ENCODE data around the gene RASSF1.
A peak's percentile ranks its signal among the peaks of the same experiment; 100 is the strongest.

RASSF1 gene

DNA sequence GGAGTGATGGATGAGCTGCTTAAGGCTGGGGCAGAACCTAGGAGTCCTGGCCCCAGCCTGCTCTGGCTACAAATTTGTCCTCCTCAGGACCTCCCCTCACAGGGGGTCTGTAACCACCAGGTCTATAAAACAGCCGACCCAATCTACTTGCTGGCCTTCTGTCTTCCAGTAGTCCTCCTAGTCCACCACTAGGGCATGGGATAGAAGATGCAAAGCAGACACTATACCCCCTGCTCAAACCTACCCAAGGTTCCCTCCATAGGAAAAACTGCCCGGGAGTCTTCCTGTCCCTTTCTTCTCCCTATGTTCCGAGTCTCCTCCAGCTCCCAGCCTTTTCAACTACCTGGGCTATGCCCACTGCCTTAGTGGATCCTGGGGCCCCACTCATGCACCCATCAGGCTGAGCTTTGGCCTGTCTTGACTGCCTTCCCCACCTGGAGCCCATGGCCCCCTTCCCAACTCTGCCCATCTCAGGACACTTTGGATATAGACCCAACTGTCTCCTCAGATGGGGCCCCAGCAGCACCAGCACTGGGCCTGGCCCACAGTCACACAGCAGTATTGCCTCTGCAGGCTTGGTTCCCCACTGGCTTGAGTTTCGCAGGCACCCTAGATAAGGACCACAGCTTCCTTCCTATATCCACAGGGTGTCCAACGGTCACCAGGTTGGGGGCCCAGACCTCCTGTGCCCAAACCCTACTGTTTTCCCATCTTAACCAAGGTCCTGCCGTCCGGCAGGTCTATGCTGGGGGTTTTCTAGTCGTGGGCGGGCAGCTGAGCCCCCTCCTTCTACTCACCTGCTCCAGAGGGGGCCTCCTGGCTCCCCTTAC lies 42.5 kb downstream of the RASSF1 start:
- H3K4me3 ChIP-seq (ENCODE audit: control insufficient read depth, low read depth, low read length) = peak overlapping the region; percentile 68
- DNase-seq (ENCODE audit: low read depth) = no peak
- TF ChIP-seq, protein P1, sequence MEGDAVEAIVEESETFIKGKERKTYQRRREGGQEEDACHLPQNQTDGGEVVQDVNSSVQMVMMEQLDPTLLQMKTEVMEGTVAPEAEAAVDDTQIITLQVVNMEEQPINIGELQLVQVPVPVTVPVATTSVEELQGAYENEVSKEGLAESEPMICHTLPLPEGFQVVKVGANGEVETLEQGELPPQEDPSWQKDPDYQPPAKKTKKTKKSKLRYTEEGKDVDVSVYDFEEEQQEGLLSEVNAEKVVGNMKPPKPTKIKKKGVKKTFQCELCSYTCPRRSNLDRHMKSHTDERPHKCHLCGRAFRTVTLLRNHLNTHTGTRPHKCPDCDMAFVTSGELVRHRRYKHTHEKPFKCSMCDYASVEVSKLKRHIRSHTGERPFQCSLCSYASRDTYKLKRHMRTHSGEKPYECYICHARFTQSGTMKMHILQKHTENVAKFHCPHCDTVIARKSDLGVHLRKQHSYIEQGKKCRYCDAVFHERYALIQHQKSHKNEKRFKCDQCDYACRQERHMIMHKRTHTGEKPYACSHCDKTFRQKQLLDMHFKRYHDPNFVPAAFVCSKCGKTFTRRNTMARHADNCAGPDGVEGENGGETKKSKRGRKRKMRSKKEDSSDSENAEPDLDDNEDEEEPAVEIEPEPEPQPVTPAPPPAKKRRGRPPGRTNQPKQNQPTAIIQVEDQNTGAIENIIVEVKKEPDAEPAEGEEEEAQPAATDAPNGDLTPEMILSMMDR (IDR thresholded peaks at IDR 0.05; ENCODE audit: control insufficient read depth, insufficient read depth, low read depth, low read length, missing control alignments) = no peak

DNA sequence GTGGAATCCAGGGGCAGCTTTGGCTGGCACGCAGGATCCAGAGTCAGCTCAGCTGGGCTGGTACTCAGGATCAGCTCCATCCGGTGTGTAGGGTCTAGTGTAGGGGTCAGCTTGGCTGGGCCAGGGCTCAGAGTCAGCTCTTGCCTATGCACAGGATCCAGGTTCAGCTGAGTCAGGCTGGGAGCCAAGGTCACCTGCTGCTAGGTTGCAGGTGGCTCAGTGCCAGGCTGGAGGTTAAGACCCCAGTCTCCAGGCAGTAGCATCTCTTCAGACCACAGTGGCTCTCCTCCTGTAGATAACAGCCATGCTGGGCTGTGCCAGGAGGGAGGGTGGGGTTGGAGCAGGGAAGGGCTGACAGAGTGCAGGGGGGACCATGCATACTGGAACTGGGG lies 43.3 kb downstream of the RASSF1 start:
- DNase-seq (ENCODE audit: low read depth) = no peak
- TF ChIP-seq, protein P1 (IDR thresholded peaks at IDR 0.05; ENCODE audit: control insufficient read depth, insufficient read depth, low read depth, low read length, missing control alignments) = no peak
- no peak overlapping the region for H3K4me3 ChIP-seq (ENCODE audit: control insufficient read depth, low read depth, low read length)

DNA sequence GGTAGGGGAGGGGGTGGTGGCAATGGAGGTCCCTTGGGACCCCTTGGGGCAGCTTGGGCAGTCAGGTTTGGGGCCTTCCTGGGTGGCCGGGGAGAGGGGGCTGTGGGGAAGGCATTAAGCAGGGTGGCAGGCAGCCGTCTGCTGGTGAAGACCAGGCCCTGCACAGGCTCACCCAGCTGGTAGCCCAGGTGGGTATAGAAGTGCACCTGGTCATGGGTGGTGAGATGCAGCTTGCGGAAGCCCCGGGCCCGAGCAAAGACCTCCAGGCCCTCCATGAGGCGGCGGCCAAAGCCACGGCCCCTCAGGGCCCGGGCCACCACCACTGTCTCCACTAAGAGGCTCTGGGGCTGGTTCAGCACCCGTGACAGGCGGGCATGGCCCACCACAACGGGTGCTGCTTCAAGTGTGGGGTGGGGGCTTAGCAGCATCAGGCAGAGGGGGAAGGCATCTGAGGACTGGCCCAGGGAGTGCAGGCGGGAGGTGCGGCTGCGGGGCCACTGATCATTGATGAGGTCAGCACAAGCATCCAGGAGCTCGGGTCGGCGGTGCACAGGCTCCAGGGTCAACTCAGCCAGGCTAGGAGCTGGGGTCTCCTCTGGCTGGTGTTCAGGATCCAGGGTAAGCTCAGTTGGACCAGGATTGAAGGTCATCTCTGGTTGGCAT lies 43.8 kb downstream of the RASSF1 start:
- no peak overlapping the region for H3K4me3 ChIP-seq (ENCODE audit: control insufficient read depth, low read depth, low read length)
- DNase-seq (ENCODE audit: low read depth) = no peak
- TF ChIP-seq, protein P1 (IDR thresholded peaks at IDR 0.05; ENCODE audit: control insufficient read depth, insufficient read depth, low read depth, low read length, missing control alignments) = no peak

DNA sequence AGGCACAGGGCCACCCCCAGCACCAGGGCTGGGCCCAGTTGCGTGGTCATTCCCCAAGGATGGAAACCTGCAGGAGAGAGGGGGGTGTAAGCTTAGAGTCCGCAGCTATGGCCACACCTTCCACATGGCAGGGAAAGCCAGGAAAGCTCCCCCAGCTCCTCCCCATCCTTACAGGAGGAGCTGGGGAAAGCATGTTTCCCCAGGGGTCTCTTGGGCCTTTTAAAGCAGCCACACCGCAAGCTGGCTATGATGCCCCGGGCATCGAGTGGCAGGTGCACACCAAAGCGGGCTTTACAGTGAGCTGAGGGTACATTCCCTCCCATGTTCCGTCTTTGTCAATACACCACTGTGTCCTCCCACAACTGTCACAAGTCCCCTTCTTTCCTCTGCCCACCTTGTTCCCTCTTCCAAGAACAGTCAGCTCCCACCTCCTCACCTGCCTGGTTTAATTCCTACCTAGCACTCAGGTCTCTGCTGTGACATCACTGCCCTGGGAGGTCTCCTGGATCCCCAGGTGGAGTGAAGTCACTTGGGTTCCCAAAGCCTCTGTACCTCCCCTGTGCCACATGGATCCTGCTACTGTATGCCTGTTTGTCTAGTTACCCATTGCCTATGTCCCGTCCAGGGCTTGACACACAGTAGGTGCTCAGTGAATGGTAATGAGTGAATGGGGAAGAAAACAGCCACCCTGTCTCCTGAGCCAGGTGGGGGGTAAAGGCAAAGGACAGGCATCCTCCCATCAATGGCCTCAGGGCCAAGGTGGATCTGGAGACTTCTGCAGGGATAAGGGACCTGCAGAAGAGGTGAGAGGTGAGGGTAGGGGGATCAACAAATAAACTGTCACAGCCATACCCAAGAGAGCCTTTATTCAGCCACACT lies 44.8 kb downstream of the RASSF1 start:
- TF ChIP-seq, protein P1 (IDR thresholded peaks at IDR 0.05; ENCODE audit: control insufficient read depth, insufficient read depth, low read depth, low read length, missing control alignments) = no peak
- no peak overlapping the region for H3K4me3 ChIP-seq (ENCODE audit: control insufficient read depth, low read depth, low read length)
- DNase-seq (ENCODE audit: low read depth) = no peak

DNA sequence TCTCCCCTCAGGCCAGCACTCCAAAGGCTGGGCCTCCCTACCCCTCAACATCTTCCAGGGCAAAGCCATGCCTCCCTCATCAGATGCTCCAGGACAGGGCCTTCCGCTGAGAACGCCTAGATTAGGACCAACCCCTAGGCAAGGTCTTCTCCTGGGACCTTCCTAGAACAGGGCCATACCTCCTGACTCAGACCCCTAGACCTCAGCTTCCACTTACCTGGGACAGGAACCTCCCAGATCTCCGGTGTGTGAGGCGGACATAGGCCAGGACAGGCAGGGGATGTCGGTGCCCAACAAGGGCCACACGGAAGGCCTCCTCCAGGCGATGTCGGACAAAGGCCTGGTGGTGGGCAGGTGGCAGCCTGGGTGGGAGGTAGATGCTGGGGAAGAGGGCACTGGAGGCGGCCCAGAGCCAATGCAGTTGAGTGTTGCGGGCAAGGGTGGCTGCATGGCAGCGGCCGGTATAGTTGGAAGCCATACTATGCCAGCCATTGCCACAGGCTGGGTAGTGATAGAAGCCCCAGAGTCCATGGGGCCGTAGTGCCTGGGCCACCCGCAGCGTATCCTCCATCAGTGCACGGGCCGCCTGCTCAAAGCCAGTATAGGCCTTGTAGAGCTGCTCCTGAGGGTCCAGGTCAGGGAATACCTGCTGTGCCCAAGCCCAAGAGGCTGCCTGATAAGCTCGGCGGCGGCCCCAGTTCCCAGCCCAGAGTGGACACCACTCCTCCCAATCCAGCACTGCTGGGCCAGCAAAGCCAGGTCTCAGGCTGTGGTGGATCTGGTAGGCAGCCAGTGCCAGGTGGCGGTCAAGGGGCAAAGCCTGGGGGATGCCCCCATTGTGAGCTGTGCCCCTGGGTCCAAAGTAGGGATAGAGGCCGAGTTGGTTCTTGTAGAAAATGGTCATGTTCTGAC lies 45.9 kb downstream of the RASSF1 start:
- DNase-seq (ENCODE audit: low read depth) = no peak
- no peak overlapping the region for H3K4me3 ChIP-seq (ENCODE audit: control insufficient read depth, low read depth, low read length)
- TF ChIP-seq, protein P1 (IDR thresholded peaks at IDR 0.05; ENCODE audit: control insufficient read depth, insufficient read depth, low read depth, low read length, missing control alignments) = no peak
